IMR-90 (cell line): ENCODE measurements around the gene YBX1. TPM values are rescaled to one million over a fixed set of nuclear protein-coding genes. Genes with fewer than 3 reads are reported as not detected.

ENCODE experiments used
- ATAC-seq: fragments of 200-7000 bp; cut with Tn5 transposase; 2 replicates; pipeline ENCODE4 v1.9.1; 2020; ENCODE audit warnings: low read depth, mild to moderate bottlenecking, moderate library complexity
- BruUV-seq: library from RNA; stranded (reverse); fragments of 400-500 nt; replicated peaks from 2 replicates; lab custom pipeline; 2021; lab: Mats Ljungman, UMichigan
- CTCF ChIA-PET: fragments of 300-600 bp; formaldehyde crosslinking; extraction: SDS; loops from one replicate; lab custom pipeline; 2021; ENCODE audit warnings: antibody characterized with exemption; lab: Yijun Ruan, JAX
- POLR2A ChIA-PET: fragments of 300-600 bp; sonication (Branson Sonifier 250); formaldehyde crosslinking; loops from one replicate; lab custom pipeline; 2022; ENCODE audit warnings: antibody characterized with exemption; ENCODE audit not compliant: unreplicated experiment; lab: Charles Lee
- DNase-seq: peaks from one replicate; pipeline ENCODE4 v3.0.0; 2013
- H2AFZ ChIP-seq: replicated peaks from 2 replicates; pipeline ENCODE3; 2013; ENCODE audit warnings: low read length, mild to moderate bottlenecking; ENCODE audit not compliant: poor library complexity
- H2AK5ac ChIP-seq: 2 replicates; pipeline ENCODE4 v1.6.1; 2013; ENCODE audit warnings: low read depth, low read length, inconsistent platforms
- H2AK9ac ChIP-seq: replicated peaks from 2 replicates; pipeline ENCODE3; 2013; ENCODE audit warnings: mild to moderate bottlenecking, low read depth, low read length, moderate library complexity; ENCODE audit not compliant: poor library complexity
- H2BK120ac ChIP-seq: 2 replicates; pipeline ENCODE4 v1.6.1; 2013; ENCODE audit warnings: low read depth, low read length, inconsistent platforms
- H2BK15ac ChIP-seq: 3 replicates; pipeline ENCODE4 v1.6.1; 2013; ENCODE audit warnings: low read depth, low read length, inconsistent platforms
- H2BK20ac ChIP-seq: 2 replicates; pipeline ENCODE4 v1.6.1; 2013; ENCODE audit warnings: low read depth, mild to moderate bottlenecking, inconsistent platforms, low read length, moderate library complexity
- H2BK5ac ChIP-seq: 2 replicates; pipeline ENCODE4 v1.6.1; 2013; ENCODE audit warnings: mild to moderate bottlenecking, low read depth, low read length, inconsistent platforms; ENCODE audit not compliant: poor library complexity, severe bottlenecking
- H3K14ac ChIP-seq: replicated peaks from 2 replicates; pipeline ENCODE4 v1.6.1; 2013; ENCODE audit warnings: low read depth, low read length, inconsistent platforms
- H3K18ac ChIP-seq: 2 replicates; pipeline ENCODE4 v1.6.1; 2013; ENCODE audit warnings: low read depth, low read length, control low read depth
- H3K23ac ChIP-seq: 2 replicates; pipeline ENCODE4 v1.6.1; 2013; ENCODE audit warnings: low read depth, low read length, inconsistent platforms
- H3K27ac ChIP-seq: 2 replicates; pipeline ENCODE4 v1.5.1; 2013; ENCODE audit warnings: mild to moderate bottlenecking, control low read depth, low read length; ENCODE audit not compliant: insufficient read depth
- H3K27me3 ChIP-seq: 2 replicates; pipeline ENCODE4 v1.6.1; 2013; ENCODE audit warnings: low read length; ENCODE audit not compliant: control insufficient read depth, insufficient read depth
- H3K36me3 ChIP-seq: 2 replicates; pipeline ENCODE4 v1.6.1; 2013; ENCODE audit warnings: low read length, mixed read lengths; ENCODE audit not compliant: control insufficient read depth, insufficient read depth
- H3K4ac ChIP-seq: 2 replicates; pipeline ENCODE4 v1.6.1; 2013; ENCODE audit warnings: low read depth, low read length, inconsistent platforms
- H3K4me1 ChIP-seq: 2 replicates; pipeline ENCODE4 v1.6.1; 2013; ENCODE audit warnings: low read length, mixed read lengths; ENCODE audit not compliant: control insufficient read depth, insufficient read depth
- H3K4me2 ChIP-seq: 2 replicates; pipeline ENCODE4 v1.6.1; 2013; ENCODE audit warnings: low read depth, mild to moderate bottlenecking, control low read depth, low read length, moderate library complexity
- H3K4me3 ChIP-seq: 2 replicates; pipeline ENCODE4 v1.5.1; 2013; ENCODE audit warnings: low read depth, mild to moderate bottlenecking, control low read depth, low read length, moderate library complexity; ENCODE audit not compliant: insufficient read depth
- H3K56ac ChIP-seq: 2 replicates; pipeline ENCODE4 v1.6.1; 2013; ENCODE audit warnings: low read length, inconsistent platforms; ENCODE audit not compliant: insufficient read depth; ENCODE audit errors: extremely low read depth
- H3K79me1 ChIP-seq, 2 experiments: 2 replicates each; pipeline ENCODE4 v1.6.1; 2013; ENCODE audit warnings: low read length in 2 of 2, inconsistent platforms in 1 of 2, low read depth in 1 of 2
- H3K9ac ChIP-seq: 2 replicates; pipeline ENCODE4 v1.6.1; 2013; ENCODE audit warnings: low read depth, low read length, control low read depth
- H3K9me1 ChIP-seq: 2 replicates; pipeline ENCODE4 v1.6.1; 2013; ENCODE audit warnings: low read length, inconsistent platforms; ENCODE audit not compliant: insufficient read depth
- H3K9me3 ChIP-seq: 2 replicates; pipeline ENCODE4 v1.6.1; 2013; ENCODE audit warnings: low read length; ENCODE audit not compliant: control insufficient read depth, insufficient read depth
- H4K20me1 ChIP-seq: 2 replicates; pipeline ENCODE4 v1.6.1; 2013; ENCODE audit warnings: low read length, inconsistent platforms; ENCODE audit not compliant: insufficient read depth
- H4K5ac ChIP-seq: 2 replicates; pipeline ENCODE4 v1.6.1; 2013; ENCODE audit warnings: mild to moderate bottlenecking, low read depth, low read length, control low read depth
- H4K8ac ChIP-seq, 2 experiments: 2 replicates each; pipeline ENCODE4 v1.6.1; 2013; ENCODE audit warnings: low read depth in 2 of 2, low read length in 2 of 2, control low read depth in 1 of 2, inconsistent platforms in 1 of 2
- H4K91ac ChIP-seq: 2 replicates; pipeline ENCODE4 v1.6.1; 2013; ENCODE audit warnings: low read depth, low read length, inconsistent platforms; ENCODE audit not compliant: insufficient read depth
- BHLHE40 ChIP-seq: fragments of 150-350 bp; IDR thresholded peaks from 2 replicates; pipeline ENCODE4 v1.6.1; 2016; ENCODE audit warnings: mild to moderate bottlenecking, low read depth, low read length
- CHD1 ChIP-seq: IDR thresholded peaks from 2 replicates; pipeline ENCODE4 v1.6.1; 2012; ENCODE audit warnings: low read depth, low read length, improper control_type of control experiment
- FOS ChIP-seq: fragments of 150-350 bp; IDR thresholded peaks from 2 replicates; pipeline ENCODE4 v1.6.1; 2016; ENCODE audit warnings: low read depth, low read length
- NFE2L2 ChIP-seq: fragments of 150-350 bp; IDR thresholded peaks from 2 replicates; pipeline ENCODE4 v1.6.1; 2016; ENCODE audit warnings: low read depth, mild to moderate bottlenecking, low read length
- POLR2A ChIP-seq: IDR thresholded peaks from 2 replicates; pipeline ENCODE4 v1.6.1; 2012; ENCODE audit warnings: mild to moderate bottlenecking, low read depth, low read length
- WGBS, 2 experiments: methylation state at CpG; one replicate each; pipeline versions ENCODE4 v1.1.5 to v1.1.7; 2013; ENCODE audit warnings: missing lambda C conversion rate in 2 of 2; ENCODE audit not compliant: insufficient read length in 1 of 2; ENCODE audit errors: extremely low coverage in 2 of 2; 5-methylcytosine and 5-hydroxymethylcytosine counted together
- dilution Hi-C: fragments of 300-500 bp; cut with HindIII; formaldehyde crosslinking; loops from one replicate; pipeline ENCODE4 v1.14.3; 2018; ENCODE audit warnings: low sequenced_read_pairs; ENCODE audit not compliant: unreplicated experiment
- in situ Hi-C: fragments of 300-500 bp; cut with MboI; formaldehyde crosslinking; loops from 3 replicates; pipeline ENCODE4 v1.14.3; 2019; ENCODE audit warnings: low sequenced_read_pairs, inconsistent platforms, mixed read lengths
- intact Hi-C: fragments of 100-400 bp; cut with micrococcal nuclease; formaldehyde crosslinking; loops from 2 replicates; pipeline ENCODE4 v1.10.0; 2022
- polyA plus RNA-seq, 3 experiments: library from polyadenylated mRNA; depleted of rRNA; stranded (reverse); fragments of >200 nt; gene quantifications; 2 replicates each; pipeline ENCODE4 v1.2.3, GENCODE V29; 2012; ENCODE audit warnings: low replicate concordance in 1 of 3
- total RNA-seq: library from RNA; depleted of rRNA; stranded (reverse); fragments of >200 nt; gene quantifications from 2 replicates; pipeline ENCODE4 v1.2.3, GENCODE V29; 2012

Gene YBX1
- total and polyA plus RNA-seq, 2 of the 4 experiments (the other 2 are of a cell fraction): 605 to 843 TPM

DNA sequence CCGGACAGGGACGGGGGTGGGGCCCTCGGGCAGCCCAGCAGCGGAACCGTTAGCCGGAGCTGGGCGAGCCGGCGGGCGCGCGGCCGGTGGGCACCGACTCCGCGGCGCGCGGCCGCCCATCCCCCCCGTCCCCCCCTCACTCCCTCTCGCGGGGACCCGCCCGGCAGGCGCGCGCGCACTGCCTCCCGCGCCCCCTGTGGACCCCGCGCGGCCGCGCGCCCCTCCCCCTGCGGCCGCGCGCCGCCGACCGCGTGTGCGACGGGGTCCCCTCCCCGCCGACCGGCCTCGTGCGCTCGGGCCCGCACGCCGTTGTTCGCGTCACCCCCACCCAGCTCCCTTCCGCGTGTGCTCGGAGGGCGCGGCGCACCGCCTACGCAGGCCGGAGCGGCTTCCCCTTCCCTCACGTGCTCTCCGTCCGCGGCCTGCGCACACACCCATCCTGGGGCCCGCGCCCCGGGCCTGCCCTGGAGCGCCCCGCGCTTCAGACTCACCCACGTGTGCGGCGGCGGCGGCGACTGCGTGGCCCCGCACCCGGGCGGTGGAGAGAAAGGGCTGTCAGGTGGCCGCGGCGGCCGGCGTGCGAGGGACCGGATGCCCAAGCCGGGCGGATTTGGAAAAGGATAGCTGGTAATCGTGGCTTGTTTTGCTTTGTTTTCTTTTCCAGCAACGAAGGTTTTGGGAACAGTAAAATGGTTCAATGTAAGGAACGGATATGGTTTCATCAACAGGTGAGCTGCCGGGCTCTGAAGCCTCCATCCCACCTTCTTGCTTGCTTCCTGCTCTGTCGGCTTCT lies 717 bp downstream of the YBX1 start (continued):
- TF ChIP-seq CHD1 (no peak), FOS (no peak), POLR2A (no peak; the same call in 1 of the 2 replicates), BHLHE40 (peak; percentile 94)

DNA sequence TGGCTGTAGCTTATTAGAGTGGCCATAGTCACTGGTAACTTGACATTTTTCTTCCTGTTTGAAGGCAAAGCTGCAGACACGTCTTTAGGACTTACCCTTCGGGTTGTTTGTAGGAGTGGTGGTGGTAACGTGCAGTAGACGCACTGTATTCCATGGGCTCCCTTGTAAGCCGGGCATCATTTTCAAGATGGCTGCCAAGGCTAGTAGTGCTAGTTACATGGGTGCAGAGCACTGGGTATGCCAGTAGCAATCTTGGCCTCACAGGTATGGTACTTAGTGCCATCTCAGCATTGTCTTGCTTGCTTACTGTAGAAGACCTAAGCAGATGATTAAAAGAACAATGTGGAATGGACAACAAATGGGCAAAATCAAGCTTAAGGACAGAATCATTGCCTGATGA lies 1.9 kb downstream of the YBX1 start:
- DNase-seq: peak; percentile 16
- WGBS, 2 experiments: no CpG with 5 or more reads among the region's 5 CpGs
- H3K36me3 ChIP-seq: peaks cover 7% of the 10 kb centered on the region
- H2AFZ ChIP-seq: no peak overlapping the region
- in situ Hi-C loops: no loop called here
- no peak for ATAC-seq
- no peak overlapping the region for H3K56ac ChIP-seq
- H3K9me1 ChIP-seq: peaks cover 19% of the 10 kb centered on the region
- no peak overlapping the region for H4K91ac ChIP-seq
- peak overlapping the region; percentile 48; the same call in 1 of the 2 replicates for H3K4me3 ChIP-seq
- no peak overlapping the region for H2BK15ac ChIP-seq
- H4K20me1 ChIP-seq: peaks cover 62% of the 10 kb centered on the region
- ChIA-PET POLR2A (no interaction called here), CTCF (no interaction called here)
- BruUV-seq: TSS peak; percentile 54
- intact Hi-C loops: loop anchor here (5.0 to 10.0 kb wide), 4 partner anchors 83 to 539 kb away; partner anchors contain the start of genes C1orf50, P3H1 and ZNF691
- no peak for TF ChIP-seq NFE2L2
- H2BK20ac ChIP-seq: no peak overlapping the region
- H4K5ac ChIP-seq: no peak overlapping the region
- H4K8ac ChIP-seq: peak overlapping the region in 1 of 2 experiments; percentile 4; a peak in 2 of 4 replicates
- H3K4me2 ChIP-seq: peak overlapping the region; percentile 100
- no peak overlapping the region for H2AK9ac ChIP-seq
- no peaks in the 10 kb centered on the region for H3K9me3 ChIP-seq
- peak overlapping the region; percentile 53; the same call in 1 of the 2 replicates for H3K14ac ChIP-seq
- no peak overlapping the region for H2AK5ac ChIP-seq
- H3K23ac ChIP-seq: peak overlapping the region; percentile 85
- no peaks in the 10 kb centered on the region for H3K27me3 ChIP-seq
- no peak overlapping the region for H3K9ac ChIP-seq
- no peak overlapping the region for H2BK5ac ChIP-seq
- H3K79me1 ChIP-seq: peaks cover 12 to 28% of the 10 kb centered on the region in 2 experiments; a peak in 3 of 4 replicates
- dilution Hi-C loops: no loop called here
- no peak overlapping the region for H2BK120ac ChIP-seq
- H3K18ac ChIP-seq: no peak overlapping the region
- H3K27ac ChIP-seq: no peak overlapping the region
- H3K4ac ChIP-seq: no peak overlapping the region
- peaks cover 18% of the 10 kb centered on the region; the same call in 1 of the 2 replicates for H3K4me1 ChIP-seq
